ENCODE measurements around the gene PRKCH.

DNA sequence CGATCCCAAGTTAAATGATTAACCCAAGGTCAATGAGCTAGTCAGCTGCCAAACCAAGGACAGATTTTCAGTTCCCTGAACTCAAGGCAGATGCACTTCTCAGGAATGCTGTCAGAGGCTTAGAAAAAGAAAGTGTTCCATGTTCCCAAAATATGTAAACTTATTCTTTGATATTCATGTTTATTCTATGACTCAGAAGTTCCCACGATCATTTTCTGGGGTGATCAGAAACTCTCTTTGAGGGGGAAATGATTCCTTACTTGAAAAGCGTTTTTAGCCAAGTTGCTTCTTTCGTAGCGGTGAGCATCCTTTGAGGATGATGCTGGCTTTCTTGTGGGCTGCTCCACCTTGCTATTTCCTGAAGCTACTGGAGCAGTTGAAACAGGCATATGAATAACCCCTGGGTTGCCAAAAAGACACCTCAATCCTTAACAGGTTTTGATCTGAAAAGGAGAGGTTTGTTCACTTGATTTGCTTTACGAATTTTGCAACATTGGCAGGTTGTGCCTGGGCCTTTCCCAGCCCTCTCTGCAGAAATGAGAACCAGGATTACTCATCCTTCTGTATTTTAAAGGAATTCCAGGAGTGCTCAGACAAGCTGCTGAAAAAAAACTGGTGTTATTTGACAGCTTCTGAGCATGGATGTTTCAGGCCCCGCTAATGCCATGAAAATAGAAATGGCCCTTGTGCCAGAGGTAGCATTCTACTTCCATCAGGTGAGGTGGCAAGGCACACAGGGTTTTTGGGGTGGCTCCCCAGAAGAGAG lies 252.6 kb downstream of the PRKCH start:
- TF ChIP-seq, protein P1, sequence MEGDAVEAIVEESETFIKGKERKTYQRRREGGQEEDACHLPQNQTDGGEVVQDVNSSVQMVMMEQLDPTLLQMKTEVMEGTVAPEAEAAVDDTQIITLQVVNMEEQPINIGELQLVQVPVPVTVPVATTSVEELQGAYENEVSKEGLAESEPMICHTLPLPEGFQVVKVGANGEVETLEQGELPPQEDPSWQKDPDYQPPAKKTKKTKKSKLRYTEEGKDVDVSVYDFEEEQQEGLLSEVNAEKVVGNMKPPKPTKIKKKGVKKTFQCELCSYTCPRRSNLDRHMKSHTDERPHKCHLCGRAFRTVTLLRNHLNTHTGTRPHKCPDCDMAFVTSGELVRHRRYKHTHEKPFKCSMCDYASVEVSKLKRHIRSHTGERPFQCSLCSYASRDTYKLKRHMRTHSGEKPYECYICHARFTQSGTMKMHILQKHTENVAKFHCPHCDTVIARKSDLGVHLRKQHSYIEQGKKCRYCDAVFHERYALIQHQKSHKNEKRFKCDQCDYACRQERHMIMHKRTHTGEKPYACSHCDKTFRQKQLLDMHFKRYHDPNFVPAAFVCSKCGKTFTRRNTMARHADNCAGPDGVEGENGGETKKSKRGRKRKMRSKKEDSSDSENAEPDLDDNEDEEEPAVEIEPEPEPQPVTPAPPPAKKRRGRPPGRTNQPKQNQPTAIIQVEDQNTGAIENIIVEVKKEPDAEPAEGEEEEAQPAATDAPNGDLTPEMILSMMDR (IDR thresholded peaks at IDR 0.05) = no peak
- TF ChIP-seq POLR2A (IDR thresholded peaks at IDR 0.05) = no peak

All from body of pancreas (tissue), 4 donors.